ENCODE results near the gene TOPBP1. TPM values are rescaled to one million over a fixed set of nuclear protein-coding genes. Genes with fewer than 3 reads are reported as not detected.

TOPBP1 gene
- total and polyA plus RNA-seq, 2 donors (not counting 3 experiments of a cell fraction or from before 2014, with no cell fraction given): 23.3 to 42.2 TPM

DNA sequence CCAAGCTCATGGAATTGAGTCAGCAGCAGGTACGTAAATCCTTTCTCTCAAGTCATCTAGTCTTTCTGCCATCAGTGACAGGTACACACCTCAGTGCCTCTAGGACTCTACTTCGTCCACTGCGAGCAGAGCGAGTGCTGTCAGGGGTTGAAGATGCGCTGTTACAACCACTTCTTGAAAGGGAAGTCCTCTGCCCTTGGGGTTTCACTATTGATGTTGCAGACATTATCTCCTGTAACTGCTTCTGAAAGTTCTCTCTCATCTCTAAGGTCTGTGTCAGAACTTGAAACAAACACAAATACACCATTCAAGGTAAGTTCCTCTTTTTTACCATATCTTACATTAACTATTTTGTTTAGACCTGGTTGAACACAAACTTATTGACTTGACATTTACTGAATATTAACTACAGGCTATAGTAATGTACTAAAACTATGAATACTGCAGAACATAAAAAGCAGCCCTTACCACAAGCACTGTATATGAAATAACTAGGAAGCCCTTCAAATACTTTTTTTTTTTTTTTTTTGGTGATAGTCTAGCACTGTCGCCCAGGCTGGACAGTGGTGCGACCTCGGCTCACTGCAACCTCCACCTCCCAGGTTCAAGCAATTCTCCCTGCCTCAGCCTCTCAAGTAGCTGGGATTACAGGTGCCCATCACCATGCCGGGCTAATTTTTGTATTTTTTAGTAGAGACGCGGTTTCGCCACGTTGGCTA is 41.5 kb downstream of the TOPBP1 start:
- FAIRE-seq: no peak
- TF ChIP-seq, protein P1, sequence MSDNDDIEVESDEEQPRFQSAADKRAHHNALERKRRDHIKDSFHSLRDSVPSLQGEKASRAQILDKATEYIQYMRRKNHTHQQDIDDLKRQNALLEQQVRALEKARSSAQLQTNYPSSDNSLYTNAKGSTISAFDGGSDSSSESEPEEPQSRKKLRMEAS (IDR thresholded peaks at IDR 0.05; ENCODE audit: insufficient read depth, insufficient read length): no peak
- TF ChIP-seq EZH2 (IDR thresholded peaks at IDR 0.05; ENCODE audit: borderline replicate concordance, low read depth, low read length, severe bottlenecking) (no peak), POLR2A (IDR thresholded peaks at IDR 0.05; ENCODE audit: low read depth, low read length) (no peak), MYC (IDR thresholded peaks at IDR 0.05; ENCODE audit: low read depth, low read length) (no peak), POLR2AphosphoS5 (IDR thresholded peaks at IDR 0.05; ENCODE audit: insufficient read depth, low read depth, low read length) (no peak), GATA2 (IDR thresholded peaks at IDR 0.05; ENCODE audit: insufficient read depth, insufficient read length, low read depth, low read length) (no peak), JUN (IDR thresholded peaks at IDR 0.05; ENCODE audit: borderline replicate concordance, insufficient read depth, insufficient read length, low read depth) (no peak), FOS (IDR thresholded peaks at IDR 0.05; ENCODE audit: borderline replicate concordance, insufficient read depth, low read length) (no peak)
- TF ChIP-seq, protein P2, sequence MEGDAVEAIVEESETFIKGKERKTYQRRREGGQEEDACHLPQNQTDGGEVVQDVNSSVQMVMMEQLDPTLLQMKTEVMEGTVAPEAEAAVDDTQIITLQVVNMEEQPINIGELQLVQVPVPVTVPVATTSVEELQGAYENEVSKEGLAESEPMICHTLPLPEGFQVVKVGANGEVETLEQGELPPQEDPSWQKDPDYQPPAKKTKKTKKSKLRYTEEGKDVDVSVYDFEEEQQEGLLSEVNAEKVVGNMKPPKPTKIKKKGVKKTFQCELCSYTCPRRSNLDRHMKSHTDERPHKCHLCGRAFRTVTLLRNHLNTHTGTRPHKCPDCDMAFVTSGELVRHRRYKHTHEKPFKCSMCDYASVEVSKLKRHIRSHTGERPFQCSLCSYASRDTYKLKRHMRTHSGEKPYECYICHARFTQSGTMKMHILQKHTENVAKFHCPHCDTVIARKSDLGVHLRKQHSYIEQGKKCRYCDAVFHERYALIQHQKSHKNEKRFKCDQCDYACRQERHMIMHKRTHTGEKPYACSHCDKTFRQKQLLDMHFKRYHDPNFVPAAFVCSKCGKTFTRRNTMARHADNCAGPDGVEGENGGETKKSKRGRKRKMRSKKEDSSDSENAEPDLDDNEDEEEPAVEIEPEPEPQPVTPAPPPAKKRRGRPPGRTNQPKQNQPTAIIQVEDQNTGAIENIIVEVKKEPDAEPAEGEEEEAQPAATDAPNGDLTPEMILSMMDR (IDR thresholded peaks at IDR 0.05; ENCODE audit: extremely low read depth in 1 of 2, insufficient read depth in 1 of 2, low read depth in 1 of 2, low read length in 2 of 2): no peak
- no peaks in the 10 kb centered on the region for H3K79me2 ChIP-seq (ENCODE audit: control insufficient read depth, insufficient read depth, low read length)
- H3K4me3 ChIP-seq (replicated peaks in 1 of 3; ENCODE audit: insufficient read depth in 1 of 3, low read depth in 1 of 3, low read length in 3 of 3): no peak overlapping the region
- POLR2A ChIA-PET: no interaction called here
- peaks cover 7 to 13% of the 10 kb centered on the region in 2 experiments for H3K36me3 ChIP-seq (ENCODE audit: control insufficient read depth in 2 of 2, extremely low read depth in 1 of 2, insufficient read depth in 2 of 2, low read length in 2 of 2)
- dilution Hi-C loops (cut with MboI; ENCODE audit: extremely low pct_ligation_motif_present, low sequenced_read_pairs): no loop called here
- intact Hi-C loops (cut with micrococcal nuclease): no loop called here
- CTCF ChIA-PET: interaction anchor here (1.4 kb wide), 1 partner anchor 29 kb away, joined by 4 read pairs; no protein-coding TSS in a partner anchor
- BruUV-seq (replicated peaks): no TSS peak
- H3K4me1 ChIP-seq (ENCODE audit: control insufficient read depth, extremely low read depth, insufficient read depth, low read length): no peaks in the 10 kb centered on the region
- H4K20me1 ChIP-seq (replicated peaks; ENCODE audit: control insufficient read depth, extremely low read depth, insufficient read depth, low read length): no peaks in the 10 kb centered on the region
- DNase-seq (ENCODE audit: low read depth, low spot score): no peak
- H3K9me3 ChIP-seq (replicated peaks; ENCODE audit: control insufficient read depth, insufficient read depth, low read length): no peaks in the 10 kb centered on the region
- no peaks in the 10 kb centered on the region for H3K27me3 ChIP-seq (ENCODE audit: control insufficient read depth in 2 of 2, insufficient read depth in 2 of 2, low read length in 2 of 2)
- H3K4me2 ChIP-seq (ENCODE audit: insufficient read depth, low read length): no peak overlapping the region
- H2AFZ ChIP-seq (ENCODE audit: low read depth, low read length): no peak overlapping the region
- H3K9ac ChIP-seq (replicated peaks; ENCODE audit: extremely low read depth, insufficient read depth, low read length): no peak overlapping the region
- H3K27ac ChIP-seq (ENCODE audit: insufficient read depth, low read depth, low read length): no peak overlapping the region
- H3K9me1 ChIP-seq (replicated peaks; ENCODE audit: control insufficient read depth, extremely low read depth, insufficient read depth, low read length): no peaks in the 10 kb centered on the region
